HFF-Myc (cell line): ENCODE results near the gene FARSA.
A peak's percentile ranks its signal among the peaks of the same experiment; 100 is the strongest.

Experiments used
- DNase-seq: peaks from one replicate; pipeline ENCODE4 v3.0.0-alpha.2; 2011; ENCODE audit warnings: low read depth; ENCODE audit errors: extremely low read depth
- H3K4me3 ChIP-seq: replicated peaks from 2 replicates; pipeline ENCODE4 v1.5.1; 2011; ENCODE audit warnings: low read depth, mild to moderate bottlenecking, control low read depth, low read length
- CTCF ChIP-seq: IDR thresholded peaks from 2 replicates; pipeline ENCODE4 v1.5.1; 2012; ENCODE audit warnings: mild to moderate bottlenecking, low read depth, low read length, control low read depth; ENCODE audit errors: missing control alignments

FARSA gene

GRCh38 chr19:12886969-12887747 lies 46.4 kb downstream of the FARSA start, which contains the start of gene KLF1:
Gene KLF1, minus strand, starts transcription at chr19:12887201. Its CDS starts 61 bp downstream, at chr19:12887140.
- no peak within 1 kb of the TSS for H3K4me3 ChIP-seq
- no peak for DNase-seq
- no peak for TF ChIP-seq CTCF

- DNase-seq = no peak
- TF ChIP-seq CTCF = no peak
- H3K4me3 ChIP-seq = no peak overlapping the region
These were observed 46.9 kb downstream of the FARSA start for GRCh38 chr19:12886651-12886968.

DNA sequence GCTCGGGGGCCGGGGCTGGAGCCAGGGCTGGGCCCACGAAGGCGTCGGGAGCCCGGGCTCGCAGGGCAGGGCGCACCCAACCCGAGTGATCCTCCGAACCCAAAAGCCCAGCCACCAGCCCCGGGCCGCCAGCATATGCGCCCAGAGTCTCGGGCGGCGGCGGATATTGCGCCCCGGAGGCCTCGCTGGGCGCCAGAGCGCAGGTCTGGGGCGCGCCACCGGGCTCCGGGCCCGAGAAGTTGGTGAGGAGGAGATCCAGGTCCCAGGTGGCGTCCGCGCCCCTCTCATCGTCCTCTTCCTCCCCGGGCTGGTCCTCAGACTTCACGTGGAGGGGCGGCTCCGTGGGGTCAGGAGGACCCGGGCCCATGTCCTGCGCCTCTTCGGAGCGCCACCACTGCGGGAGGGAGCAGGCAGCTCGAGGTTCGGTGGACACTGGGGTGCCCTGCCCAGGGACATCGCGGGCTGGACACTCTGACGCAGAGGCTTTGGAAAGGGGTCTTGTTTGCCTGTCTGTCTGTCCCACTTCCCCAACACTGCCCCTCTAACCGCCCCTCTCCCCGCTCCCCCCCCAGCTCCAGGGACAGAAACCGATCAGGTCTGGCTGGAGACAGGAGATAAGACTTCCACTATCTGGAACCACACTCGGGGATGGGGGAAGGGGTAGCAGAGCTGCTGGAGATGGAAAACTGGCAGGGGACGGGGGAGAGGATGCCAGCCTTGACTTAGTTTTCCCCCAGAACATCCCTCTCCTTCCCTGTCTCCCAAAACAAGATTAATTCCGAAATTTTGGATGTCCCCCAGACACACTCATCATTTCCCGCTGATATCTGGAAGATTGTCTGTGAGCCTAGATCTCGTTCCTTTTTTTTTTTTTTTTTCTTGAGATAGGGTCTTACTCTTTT lies 47.5 kb downstream of the FARSA start:
- no peak for TF ChIP-seq CTCF
- DNase-seq = no peak
- peak overlapping the region; percentile 17 for H3K4me3 ChIP-seq

DNA sequence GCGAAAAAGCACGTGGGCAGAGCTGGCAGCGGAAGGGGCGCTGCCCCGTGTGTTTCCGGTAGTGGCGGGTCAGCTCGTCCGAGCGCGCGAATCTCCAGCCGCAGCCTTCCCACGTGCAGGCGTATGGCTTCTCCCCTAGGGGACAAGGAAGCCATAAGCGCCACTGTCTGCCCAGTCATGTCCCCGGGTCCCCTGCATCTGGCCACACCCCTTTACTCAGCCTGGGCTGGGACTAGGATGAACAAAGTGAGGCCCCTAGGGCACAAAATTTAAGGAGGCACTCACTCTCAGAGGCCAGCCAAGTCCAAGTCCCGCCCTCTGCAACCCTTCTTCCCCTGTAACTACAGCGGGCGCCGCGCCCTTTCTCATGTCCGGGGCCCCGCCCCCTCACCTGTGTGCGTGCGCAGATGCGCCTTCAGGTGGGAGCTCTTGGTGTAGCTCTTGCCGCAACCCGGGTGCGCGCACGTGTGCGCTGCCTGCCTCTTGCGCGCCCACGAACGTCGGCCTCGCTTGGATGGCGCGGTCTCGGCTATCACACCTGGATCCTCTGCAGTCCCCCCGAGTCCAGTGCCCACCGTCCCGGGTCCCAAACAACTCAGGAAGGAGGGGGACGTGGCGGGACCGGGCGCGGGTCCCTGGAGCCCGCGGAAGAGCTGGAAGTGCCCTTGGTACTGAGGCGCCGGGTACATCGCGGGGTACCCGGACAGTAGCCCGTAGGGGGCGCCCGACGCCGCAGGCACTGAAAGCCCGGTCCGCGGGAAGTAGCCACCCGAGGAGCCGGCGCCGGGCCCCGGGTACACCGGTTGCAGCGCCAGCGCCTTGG lies 48.4 kb downstream of the FARSA start:
- H3K4me3 ChIP-seq = peak overlapping the region; percentile 17
- peak; percentile 66 for TF ChIP-seq CTCF
- no peak for DNase-seq

DNA sequence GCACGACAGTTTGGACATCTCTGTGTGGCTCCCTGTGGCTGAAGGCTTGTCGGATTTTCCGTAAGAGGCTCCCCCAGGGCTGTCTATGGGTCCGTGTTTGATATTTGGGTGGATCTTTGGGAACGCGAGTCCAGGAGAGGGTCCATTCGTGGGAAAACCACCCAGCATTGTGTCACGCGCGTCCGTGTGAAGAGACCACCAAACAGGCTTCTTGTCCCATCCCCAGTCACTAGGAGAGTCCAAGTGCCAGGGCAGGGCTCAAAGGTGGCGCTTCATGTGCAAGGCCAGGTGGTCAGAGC lies 48.9 kb downstream of the FARSA start:
- DNase-seq = no peak
- no peak for TF ChIP-seq CTCF
- no peak overlapping the region for H3K4me3 ChIP-seq

GRCh38 chr19:12884202-12884601 lies 49.3 kb downstream of the FARSA start:
- no peak for TF ChIP-seq CTCF
- DNase-seq = no peak
- H3K4me3 ChIP-seq = no peak overlapping the region
